Fibroblast of skin of right quadriceps (primary cell): ENCODE measurements around the gene WDSUB1.

Experiments
- DNase-seq: peaks from one replicate; pipeline ENCODE4 v3.0.0-alpha.2; 2013

The WDSUB1 gene

DNA sequence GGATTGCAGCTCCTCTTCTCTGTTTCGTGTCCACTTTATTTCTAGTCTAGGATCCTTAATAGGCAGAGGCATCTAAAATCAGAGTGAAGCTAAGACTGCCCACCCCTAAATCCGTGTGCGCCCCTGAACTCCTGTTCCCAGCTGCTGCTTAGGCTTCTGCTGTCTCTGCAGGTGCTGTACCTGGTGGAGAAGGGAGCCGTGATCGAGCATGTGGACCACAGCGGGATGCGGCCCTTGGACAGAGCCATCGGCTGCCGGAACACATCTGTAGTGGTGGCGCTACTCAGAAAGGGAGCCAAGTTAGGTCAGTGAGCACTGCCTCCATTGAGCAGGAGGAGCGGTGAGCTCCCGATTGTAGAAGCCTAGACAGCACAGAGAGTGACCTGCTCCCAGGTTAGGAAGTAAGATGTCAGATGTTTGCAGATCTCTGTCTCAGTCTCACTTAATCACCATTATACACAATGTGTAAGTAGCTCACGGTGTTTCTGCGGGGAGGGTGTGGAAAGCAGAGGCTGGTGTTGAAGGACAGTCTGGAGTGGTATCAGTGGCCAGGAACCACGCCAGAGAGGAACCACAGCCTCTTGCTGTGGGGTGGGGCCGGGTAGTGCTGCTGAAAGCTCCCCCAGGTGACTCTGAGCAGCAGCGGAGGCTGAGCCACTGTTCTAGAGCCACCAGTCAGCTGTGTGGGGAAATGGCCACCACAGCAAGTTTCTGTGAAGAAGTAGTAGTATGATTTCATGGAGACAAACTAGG, 62.3 kb downstream of the WDSUB1 start:
- no peak for DNase-seq

DNA sequence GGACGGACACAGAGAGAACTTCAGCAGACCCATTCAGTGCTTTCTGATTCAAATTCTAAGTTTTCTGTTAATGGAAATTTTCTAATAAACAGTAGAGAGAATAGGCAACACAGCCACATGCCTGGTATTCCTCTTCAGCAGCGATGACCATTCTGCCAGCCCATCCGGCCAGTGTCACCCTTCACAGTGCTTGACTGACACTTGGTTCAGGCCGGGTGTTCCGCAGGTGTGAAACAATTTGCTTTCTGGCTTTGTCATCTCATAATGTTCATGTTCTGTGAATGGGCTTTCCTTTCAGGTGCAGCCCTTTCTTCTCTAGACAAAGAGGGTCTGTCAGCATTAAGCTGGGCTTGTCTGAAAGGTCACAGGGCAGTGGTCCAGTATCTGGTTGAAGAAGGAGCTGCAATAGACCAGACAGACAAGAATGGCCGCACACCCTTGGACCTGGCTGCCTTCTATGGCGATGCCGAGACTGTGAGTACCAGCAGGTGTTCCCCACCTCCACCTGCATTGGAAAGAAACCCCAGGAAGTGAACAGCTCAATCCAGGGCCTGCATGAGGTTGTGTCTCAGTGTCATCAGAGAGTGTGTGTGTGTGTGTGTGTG, 67.0 kb downstream of the WDSUB1 start:
- no peak for DNase-seq

DNA sequence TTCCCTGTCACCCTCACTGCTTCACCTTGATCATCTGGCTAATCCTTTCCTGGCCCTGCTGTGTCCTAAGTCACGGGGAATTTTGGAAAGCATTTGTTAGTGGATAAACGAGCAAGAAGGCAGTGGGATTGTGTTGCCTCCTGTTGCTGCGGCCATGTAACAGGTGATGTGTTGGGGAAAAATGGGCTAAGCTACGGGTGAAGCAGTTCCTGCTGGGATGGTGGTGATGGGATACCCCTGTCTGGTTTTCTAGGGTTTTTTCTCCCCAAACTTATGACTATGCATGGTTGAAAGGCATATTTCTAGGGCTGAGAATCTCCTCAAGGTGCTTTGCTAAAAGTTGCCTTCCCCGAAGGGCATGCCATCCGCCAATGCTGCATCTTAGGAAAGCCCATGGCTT, 68.1 kb downstream of the WDSUB1 start:
- DNase-seq: no peak

DNA sequence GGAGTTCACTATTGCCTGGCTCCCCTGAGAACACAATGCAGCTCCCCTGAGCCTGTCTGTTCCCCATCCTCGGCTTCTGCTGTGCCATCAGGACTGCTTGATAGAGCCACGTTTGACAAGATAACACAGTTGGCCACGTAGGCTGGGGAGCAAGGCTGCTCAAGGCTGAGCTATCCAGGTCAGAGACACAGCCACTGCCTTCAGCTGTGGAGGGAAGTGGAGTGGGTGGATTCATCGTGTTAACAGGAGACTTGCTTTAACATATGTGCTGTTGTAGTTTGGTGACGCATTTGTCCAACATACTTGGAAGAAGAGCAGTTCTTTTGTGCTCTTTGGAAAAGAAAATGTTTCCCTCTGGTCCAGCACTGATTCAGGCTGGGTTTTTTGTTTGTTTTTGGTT, 68.8 kb downstream of the WDSUB1 start:
- DNase-seq: no peak

DNA sequence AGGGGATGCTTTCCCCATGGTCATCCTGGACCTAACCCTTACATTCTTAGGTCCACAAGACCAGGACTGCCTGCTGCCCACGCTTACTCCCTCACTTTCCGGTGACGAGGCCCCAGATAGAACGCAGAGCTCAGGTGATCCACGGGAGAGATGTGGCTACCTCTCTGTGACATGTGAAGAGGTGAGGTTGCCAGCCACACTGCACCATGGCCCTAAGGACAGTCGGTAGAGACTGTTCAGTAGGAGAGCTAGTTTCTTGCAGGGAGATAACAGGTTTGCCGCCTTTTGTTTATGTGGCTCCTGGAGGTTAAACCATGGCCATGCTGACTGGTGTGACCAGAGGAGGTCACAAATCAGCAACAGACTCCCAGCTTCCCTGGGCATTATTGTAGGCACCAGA, 71.4 kb downstream of the WDSUB1 start:
- no peak for DNase-seq

DNA sequence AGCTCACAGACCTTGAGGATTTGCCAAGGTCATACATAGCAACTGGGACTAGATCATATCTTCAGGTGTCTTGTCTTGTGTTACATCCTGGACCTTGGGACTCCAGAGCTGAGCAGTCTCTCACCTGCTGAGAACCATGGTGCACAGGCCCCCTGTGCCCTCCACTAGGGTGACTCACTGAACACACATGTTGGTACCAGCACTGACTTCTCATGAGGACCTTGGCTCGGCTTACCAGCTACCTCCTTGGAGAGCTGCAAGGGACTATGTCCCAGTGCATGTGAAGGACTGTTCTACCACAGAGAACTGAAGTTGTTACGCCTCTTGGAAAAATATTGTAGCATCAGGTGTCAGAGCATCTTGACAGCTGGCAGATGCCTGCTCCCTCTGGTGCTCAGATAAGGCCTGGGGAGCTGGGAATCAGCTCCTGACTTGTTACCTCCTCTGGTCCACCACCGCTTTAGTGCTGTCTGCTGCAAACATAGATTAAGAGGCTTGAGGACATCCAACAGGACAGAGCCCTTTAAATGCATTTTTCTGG, 72.1 kb downstream of the WDSUB1 start:
- no peak for DNase-seq

DNA sequence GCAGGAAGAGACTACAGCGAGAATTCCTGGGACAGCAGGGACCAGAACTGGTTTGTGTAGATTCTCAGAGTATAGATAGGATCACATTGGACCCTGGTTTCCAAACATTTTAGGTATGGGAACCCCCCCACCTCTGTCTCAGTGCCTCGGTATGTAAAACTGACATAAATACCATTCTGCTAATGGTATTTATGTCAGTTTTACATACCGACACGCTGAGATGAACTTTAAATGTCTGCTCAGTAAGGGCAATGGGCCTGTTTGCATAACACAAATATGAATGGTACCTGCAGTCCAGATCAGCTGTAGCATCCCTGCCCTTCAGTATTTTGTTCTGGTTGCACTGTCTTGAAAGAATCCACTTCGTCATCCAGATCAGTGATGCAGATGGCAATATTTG, 73.2 kb downstream of the WDSUB1 start:
- no peak for DNase-seq

DNA sequence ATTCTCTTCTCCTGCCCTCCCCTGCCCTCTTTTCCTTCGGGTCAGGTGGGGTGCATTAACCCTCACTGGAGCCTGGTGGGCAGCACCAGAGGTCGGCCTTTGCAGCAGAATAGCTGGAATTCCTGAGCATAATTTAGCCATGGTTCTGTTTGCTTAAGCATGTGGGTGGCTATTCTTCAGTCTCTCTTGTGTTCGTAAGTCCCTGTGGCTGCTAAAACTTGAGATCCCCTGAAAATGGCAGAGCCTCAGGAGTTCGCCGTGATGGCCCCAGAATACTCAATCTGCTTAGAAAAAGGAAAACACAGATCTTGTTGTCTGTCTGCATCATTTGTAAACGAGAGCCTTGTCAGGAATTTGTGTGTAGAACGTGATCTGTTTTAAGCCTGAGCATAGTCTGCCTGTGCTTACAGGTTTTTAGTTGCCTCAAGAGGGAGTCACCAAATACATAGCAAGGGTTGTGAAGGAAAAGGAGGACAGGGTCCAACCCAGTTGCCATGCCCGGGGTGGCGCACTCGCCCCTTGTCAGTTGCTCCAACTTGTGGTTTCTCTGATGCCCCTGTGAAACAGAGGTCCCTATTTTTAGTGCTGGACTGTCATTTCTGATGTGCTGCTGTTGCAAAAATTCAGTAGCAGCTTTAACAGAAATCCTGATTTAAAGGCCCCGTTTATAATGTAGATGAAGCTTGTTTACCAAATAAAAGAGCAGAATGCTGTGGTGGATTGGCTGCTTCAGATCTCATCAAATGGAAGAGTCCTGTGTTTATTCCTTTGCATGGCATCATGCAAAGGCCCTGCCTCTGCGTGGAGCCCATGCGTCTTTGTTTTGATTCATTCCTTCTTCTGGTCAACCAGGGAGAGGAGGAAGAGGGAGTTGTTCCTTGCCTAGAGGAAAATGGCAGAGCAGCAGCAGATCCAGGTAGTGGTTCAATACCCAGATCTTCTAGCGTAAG, 74.8 kb downstream of the WDSUB1 start:
- no peak for DNase-seq

DNA sequence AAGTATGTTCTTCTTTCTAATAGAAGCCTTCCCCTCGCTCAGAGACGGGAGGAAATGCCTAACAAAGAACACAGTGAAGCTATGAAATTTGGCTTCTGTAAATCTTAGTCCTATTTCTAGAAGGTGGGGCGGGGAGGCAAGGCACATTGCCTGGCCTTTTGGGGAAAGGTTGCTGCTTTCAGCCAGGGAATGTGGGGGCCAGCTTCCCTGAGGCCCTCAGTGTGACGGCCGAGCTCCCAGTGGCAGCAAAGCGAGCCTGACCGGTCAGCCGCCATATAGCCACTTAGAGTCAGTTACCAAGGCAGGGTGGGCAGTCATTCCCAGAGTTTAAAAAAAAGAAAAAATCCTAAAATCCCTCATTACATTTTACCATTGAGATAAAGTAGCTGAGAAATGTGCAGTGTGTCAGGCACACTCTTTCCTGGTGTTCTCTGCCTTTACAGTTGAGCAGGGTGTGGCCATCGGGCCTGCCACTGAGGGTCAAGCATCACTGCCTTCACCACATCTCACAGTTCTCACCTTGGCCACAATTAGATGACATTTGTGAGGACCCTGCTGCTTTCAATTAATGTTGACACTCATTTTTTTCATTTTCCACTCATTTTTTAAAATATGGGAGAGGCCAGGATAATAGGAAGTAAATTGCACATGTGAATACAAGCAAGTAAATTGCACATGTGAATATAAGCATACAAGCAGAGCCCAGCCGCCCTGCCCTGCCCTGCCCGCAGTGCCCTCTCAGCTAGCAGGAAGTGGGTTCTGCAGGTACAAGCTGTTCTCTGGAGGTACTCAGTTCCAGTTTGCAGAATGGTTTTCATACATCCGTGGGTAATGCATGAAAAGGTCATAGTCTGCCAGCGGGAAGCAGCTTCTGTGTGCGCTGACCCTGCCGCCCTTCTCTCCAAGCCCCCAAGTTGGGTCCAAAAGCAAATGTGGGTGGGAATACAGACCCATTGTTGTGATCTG, 76.9 kb downstream of the WDSUB1 start:
- DNase-seq: no peak

DNA sequence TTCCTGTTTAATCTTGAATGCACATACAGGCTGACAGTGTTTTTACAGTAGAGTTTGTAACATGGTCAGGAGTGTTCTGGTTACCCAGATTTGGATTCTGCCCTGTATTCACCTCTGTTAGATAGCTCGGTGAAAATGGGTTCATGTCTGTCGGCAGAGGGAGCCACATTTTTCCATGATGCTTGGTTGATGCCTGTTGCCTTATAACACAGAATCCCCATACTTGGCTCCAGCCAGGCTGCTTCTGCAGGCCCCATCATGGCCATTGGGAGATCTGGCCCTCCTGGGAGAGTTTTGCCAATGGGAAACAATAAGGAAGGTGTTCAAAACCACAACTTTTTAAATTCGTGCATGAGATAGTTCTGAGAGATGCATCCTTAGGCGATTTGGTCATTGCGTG, 78.1 kb downstream of the WDSUB1 start:
- no peak for DNase-seq

DNA sequence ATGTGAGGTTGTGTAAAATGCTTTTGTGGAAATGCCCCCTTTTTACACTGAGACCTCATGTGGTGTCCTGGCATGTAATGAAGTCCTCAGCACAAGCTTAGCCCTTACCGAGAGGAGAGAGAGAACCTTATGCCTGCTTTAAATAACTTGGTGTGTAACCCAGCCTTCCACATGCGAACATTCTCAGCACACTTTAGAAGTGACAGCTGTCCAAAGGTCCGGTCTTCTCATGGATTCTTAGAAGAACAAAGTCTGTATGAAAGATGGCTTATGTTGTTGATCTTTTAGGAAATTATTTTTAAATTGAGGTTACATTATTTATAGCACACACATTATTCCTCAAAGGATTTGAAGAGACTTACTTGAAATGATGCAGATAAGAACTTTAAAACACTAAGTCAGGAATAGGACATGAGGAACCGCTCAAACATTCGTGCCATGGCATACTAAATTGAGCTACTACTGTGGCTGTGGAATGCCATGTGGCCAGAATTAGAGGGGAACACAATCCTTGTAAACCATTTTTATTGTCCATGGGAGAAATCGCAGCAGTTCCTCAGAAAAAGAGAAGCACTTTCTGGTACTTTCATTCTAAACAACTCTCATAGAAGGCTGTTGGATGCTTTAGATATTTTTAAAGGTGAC, 79.6 kb downstream of the WDSUB1 start:
- DNase-seq: peak; percentile 28

DNA sequence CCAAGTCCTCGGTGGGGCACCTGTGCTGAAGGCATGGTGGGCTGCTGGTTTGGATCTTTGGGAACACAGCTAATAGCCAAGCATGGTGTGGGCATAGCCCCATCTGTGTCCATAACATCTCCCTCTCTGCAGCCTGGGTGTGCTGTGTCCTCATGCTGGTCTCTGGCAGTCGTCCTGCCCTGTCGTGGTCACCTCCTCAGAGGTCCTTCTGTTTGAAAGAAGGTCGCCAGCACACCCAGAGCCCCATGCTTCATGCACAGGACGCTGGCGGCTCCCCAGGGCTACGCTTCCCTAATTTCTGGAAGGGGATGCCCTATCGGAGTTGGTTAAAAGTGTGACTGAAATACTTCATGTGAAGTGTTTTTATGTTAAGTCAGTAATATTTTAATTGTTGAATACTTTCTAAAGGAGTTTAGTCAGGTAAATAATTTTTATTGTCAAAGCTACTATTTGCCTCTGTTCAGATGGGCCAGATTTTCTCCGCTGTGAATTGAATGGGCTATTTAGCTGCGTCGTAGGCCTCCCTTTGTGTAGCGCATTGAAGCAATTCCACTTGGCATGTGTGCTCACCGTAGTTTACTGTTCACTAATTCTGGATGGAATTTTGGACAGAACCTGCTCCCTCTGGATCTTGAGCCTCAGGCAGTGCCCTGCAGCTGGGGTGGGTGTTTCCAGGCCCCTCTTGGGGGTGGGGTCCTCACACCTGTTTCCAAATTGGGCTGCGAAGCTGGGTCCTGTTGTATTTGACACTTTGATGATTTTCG, 81.9 kb downstream of the WDSUB1 start:
- DNase-seq: no peak

DNA sequence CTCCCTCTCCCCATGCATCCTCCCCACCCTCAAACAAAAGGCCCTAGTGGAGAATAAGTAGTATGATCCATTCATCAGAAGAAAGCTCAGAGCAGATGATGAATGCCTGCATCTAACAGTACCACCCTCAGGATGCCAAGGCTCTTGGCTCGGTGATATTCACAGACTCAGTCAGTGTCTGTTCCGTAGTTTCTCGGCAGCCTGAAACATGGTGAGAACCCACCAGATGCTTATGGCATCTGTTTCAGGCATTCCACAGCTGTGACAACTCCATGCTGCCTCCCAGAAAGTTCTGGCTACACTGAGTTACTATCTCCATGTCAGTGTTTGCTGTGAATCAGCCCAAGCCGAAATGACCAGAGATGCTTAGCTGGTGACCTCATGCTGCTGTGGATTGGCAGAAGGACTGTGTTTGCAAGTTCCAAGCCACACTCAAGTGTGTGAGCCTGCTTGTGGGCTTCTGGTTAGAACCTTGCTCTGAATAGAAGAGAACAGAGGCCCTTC, 83.9 kb downstream of the WDSUB1 start:
- DNase-seq: peak; percentile 98

DNA sequence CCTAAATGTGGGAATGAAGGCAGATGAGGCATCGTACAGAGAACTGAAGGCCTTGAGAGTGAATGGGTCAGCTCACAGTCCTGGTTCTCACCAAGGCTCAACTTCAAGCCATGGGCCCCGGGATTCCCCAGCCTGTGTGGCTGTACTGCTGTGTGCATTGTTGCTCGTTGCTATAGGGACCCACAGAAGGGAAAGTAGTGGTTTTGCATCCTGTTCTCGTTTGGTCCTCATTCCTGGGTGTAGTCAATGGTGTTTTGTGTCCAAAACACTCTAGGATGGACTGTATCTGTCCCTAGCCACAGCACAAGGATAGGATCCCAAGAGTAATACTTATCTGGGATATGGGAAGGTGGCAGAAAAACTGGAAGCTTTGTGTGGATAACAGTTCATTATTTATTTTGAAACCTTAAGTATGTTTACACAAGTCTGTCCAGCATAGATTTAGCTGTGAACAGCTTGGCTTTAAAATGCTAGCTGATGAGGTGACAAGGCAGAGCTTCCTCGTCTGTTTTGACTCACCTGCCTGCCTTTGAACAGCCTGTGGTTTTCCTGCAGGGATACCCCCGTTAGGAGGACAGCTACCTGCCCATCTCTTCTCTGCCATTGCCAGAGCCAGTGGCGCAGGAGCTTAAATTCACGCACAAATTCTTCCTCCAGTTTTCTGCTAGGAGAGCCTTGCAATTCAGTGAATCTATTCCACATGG, 85.0 kb downstream of the WDSUB1 start:
- DNase-seq: no peak

DNA sequence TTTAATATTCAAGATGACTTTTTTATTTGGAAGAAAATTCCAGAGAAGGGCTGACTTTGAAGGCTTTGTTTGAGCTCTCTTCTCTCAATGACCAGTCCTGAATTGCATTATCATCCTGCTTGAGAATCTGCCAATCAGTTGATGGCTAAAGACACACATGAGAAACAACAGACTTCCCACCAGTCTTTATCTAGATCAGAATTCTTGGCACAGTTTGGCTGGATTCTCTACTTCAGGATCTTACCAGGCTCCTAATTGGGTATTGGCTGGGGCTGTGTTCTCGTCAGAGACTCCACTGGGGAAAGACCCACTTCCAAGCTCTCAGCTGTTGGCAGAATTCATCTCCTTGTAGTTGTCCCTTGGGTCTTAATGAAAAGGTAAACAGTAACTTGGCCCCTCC, 86.0 kb downstream of the WDSUB1 start:
- DNase-seq: peak; percentile 20

DNA sequence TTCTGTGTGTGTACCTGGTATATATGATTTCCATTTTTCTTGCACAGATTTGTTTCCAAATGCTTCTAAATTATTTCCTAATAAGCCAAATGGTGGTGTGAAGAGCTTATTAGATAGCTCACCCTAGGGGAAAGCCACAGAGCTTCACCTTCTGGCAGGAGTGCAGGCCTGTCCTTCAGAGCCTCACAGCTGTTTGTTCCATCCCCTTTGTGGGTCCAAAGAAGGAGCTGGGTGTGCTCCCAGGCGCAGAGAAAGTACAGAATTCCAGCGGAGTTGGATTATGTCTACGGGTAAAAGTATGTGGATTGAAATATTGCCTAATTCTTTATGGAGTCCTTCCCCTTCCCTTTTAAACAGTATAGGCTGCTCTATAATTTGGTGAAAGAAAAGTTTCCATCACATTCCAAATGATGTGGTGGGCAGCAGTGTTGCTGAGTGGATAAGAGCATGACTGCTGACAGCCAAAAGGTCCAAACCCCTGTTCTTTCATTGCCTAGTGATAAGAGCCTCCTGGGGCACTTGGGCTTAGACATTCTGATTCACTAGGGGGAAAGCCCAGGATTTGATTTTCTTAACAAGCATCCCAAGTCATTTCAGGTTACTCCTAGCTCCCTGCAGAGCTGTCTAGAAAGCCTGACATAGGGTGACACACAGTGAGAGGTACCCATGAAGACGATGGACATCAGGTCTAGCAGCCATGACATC, 86.6 kb downstream of the WDSUB1 start:
- peak; percentile 23 for DNase-seq

DNA sequence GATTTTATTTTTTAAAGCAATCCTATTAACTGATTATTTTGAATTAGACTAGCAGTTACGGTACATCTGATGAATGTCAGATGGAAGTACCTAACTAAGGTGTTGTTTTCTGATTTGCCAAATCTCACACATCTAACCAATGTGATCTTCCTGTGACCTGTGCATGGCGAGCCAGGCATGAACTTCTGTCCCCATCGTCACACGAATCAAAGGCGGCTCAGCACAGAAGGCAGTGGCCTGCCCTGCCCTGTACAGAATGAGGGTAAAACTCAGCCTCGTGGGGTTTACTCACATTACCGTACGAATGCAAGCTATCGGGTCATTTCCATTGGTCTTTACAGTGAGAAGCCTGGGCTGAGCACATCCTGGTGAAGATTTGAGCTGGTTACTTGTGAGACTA, 87.3 kb downstream of the WDSUB1 start:
- no peak for DNase-seq

DNA sequence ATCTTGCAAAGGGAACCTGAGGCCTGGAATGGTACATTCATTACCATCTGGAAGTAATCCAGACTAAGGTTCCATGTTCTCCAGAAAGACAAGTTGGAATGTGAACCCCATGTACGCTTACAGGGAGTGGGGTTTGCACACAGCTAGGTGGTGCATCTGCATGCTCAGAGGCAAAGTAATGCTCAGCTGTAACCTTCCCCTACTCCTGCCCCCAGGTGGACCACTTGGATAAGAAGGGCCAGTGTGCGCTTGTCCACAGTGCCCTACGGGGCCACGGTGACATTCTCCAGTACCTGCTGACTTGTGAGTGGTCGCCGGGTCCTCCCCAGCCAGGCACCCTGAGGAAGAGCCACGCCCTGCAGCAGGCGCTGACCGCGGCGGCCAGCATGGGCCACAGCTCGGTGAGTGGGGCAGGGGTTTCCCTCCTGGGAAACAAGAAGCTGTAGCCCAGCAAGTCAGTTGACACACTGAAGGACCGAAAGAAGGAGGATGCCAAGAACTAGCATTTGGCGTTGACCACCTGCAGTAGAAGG, 90.0 kb downstream of the WDSUB1 start:
- DNase-seq: no peak

DNA sequence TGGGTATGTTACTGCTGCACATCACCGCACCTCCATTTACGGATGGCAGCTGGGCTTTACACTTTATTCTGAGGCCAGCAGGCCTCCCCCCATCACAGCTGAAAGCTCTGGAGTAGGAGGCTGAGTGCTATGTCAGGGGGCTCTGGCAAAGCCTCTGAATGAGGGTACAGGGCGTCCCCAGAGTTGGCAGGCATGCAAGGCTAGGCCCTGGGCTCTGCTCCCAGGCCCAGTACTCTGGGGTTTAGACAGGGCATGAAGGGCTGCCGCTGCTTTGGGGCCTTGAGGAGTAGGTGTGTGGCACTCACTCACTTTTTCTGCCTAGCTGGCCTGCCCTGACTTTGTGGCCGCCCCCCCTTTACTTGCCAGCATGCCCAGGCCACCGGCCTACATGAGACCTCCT, 90.8 kb downstream of the WDSUB1 start:
- no peak for DNase-seq
